CD14-positive monocyte (primary cell): Measurements from ENCODE around the gene CTXN3. TPM values are rescaled to one million over a fixed set of nuclear protein-coding genes. Genes with fewer than 3 reads are reported as not detected.

Experiments
- DNase-seq, 3 donors: peaks; one replicate each; pipeline ENCODE4 v3.0.0-alpha.2; 2011 to 2022
- H2AFZ ChIP-seq: 2 replicates; pipeline ENCODE4 v1.6.0; 2012; ENCODE audit warnings: mild to moderate bottlenecking, low read depth, low read length, inconsistent platforms; ENCODE audit not compliant: insufficient read depth, poor library complexity, severe bottlenecking
- H3K27ac ChIP-seq, 2 donors: 1 replicate in 1 of 2; 2 replicates in 1 of 2; pipeline ENCODE4 v1.5.1; 2012 to 2013; ENCODE audit warnings: low read length in 2 of 2, control low read depth in 1 of 2, inconsistent platforms in 1 of 2, low read depth in 1 of 2, mild to moderate bottlenecking in 1 of 2
- H3K27me3 ChIP-seq, 2 donors: one replicate each; pipeline versions ENCODE4 v1.6.0 to v1.6.1; 2011 to 2013; ENCODE audit warnings: low read length in 2 of 2; ENCODE audit not compliant: control insufficient read depth in 2 of 2, insufficient read depth in 2 of 2
- H3K36me3 ChIP-seq, 2 donors: replicated peaks in 1 of 2; 1 replicate in 1 of 2; 2 replicates in 1 of 2; pipeline versions ENCODE4 v1.5.1 to v1.6.1; 2012 to 2013; ENCODE audit warnings: low read length in 2 of 2, control low read depth in 1 of 2, inconsistent platforms in 1 of 2, mild to moderate bottlenecking in 1 of 2; ENCODE audit not compliant: insufficient read depth in 2 of 2, control insufficient read depth in 1 of 2
- H3K4me1 ChIP-seq, 2 donors: 1 replicate in 1 of 2; 2 replicates in 1 of 2; pipeline versions ENCODE4 v1.5.1 to v1.6.1; 2012 to 2013; ENCODE audit warnings: low read length in 2 of 2, control low read depth in 1 of 2, inconsistent platforms in 1 of 2, mild to moderate bottlenecking in 1 of 2, moderate library complexity in 1 of 2; ENCODE audit not compliant: insufficient read depth in 2 of 2, control insufficient read depth in 1 of 2
- H3K4me2 ChIP-seq: replicated peaks from 2 replicates; pipeline ENCODE3; 2012; ENCODE audit warnings: low read length, moderate library complexity, mild to moderate bottlenecking; ENCODE audit not compliant: poor library complexity, severe bottlenecking; ENCODE audit errors: extremely low read depth
- H3K4me3 ChIP-seq, 3 experiments: fragments of 200-600 bp in 1 of 3; sonication (generic) in 1 of 3; replicated peaks in 1 of 3; 1 replicate in 2 of 3; 2 replicates in 1 of 3; pipeline ENCODE4 v1.5.1; 2011 to 2013; ENCODE audit warnings: low read length in 3 of 3, mild to moderate bottlenecking in 3 of 3, control low read depth in 2 of 3, low read depth in 2 of 3, inconsistent platforms in 1 of 3, moderate library complexity in 1 of 3
- H3K79me2 ChIP-seq: 2 replicates; pipeline ENCODE4 v1.6.0; 2012; ENCODE audit warnings: mild to moderate bottlenecking, control low read depth, inconsistent platforms, low read length, moderate library complexity; ENCODE audit not compliant: insufficient read depth
- H3K9ac ChIP-seq: 2 replicates; pipeline ENCODE4 v1.6.0; 2017; ENCODE audit warnings: low read length, mild to moderate bottlenecking; ENCODE audit not compliant: insufficient read depth, poor library complexity, severe bottlenecking
- H3K9me3 ChIP-seq, 2 donors: replicated peaks in 1 of 2; 1 replicate in 1 of 2; 2 replicates in 1 of 2; pipeline versions ENCODE4 v1.5.1 to v1.6.1; 2012 to 2013; ENCODE audit warnings: low read length in 2 of 2, control low read depth in 1 of 2; ENCODE audit not compliant: control insufficient read depth in 1 of 2, insufficient read depth in 1 of 2
- H4K20me1 ChIP-seq: 2 replicates; pipeline ENCODE4 v1.6.0; 2012; ENCODE audit warnings: mild to moderate bottlenecking, low read length, control low read depth, moderate library complexity; ENCODE audit not compliant: insufficient read depth
- H3K27ac Mint-ChIP-seq, 7 donors: one replicate each; pipeline ENCODE4 v1.8.0; 2020; ENCODE audit warnings: mild to moderate bottlenecking in 7 of 7, mixed read lengths in 7 of 7, moderate library complexity in 6 of 7, inconsistent platforms in 2 of 7
- H3K27me3 Mint-ChIP-seq, 3 donors: one replicate each; pipeline ENCODE4 v1.8.0; 2021 to 2022; ENCODE audit warnings: low read depth in 3 of 3, mild to moderate bottlenecking in 3 of 3, mixed read lengths in 3 of 3, moderate library complexity in 3 of 3, inconsistent platforms in 1 of 3
- H3K36me3 Mint-ChIP-seq, 2 donors: one replicate each; pipeline ENCODE4 v1.8.0; 2020; ENCODE audit warnings: mixed read lengths in 2 of 2, inconsistent platforms in 1 of 2, mild to moderate bottlenecking in 1 of 2
- H3K4me1 Mint-ChIP-seq: one replicate; pipeline ENCODE4 v1.8.0; 2020; ENCODE audit warnings: mild to moderate bottlenecking, mixed read lengths
- H3K4me3 Mint-ChIP-seq, 2 donors: one replicate each; pipeline ENCODE4 v1.8.0; 2020; ENCODE audit warnings: mild to moderate bottlenecking in 2 of 2, mixed read lengths in 2 of 2, moderate library complexity in 1 of 2
- H3K9me3 Mint-ChIP-seq, 7 donors: one replicate each; pipeline ENCODE4 v1.8.0; 2020 to 2022; ENCODE audit warnings: mixed read lengths in 7 of 7, mild to moderate bottlenecking in 6 of 7, moderate library complexity in 6 of 7, inconsistent platforms in 2 of 7
- CTCF ChIP-seq: fragments of 200-600 bp; IDR thresholded peaks from one replicate; pipeline ENCODE4 v1.8.0; 2022; ENCODE audit warnings: antibody characterized with exemption, mild to moderate bottlenecking
- WGBS: methylation state at CpG from one replicate; pipeline ENCODE4 v1.1.5; 2013; ENCODE audit warnings: missing lambda C conversion rate; ENCODE audit not compliant: insufficient coverage; 5-methylcytosine and 5-hydroxymethylcytosine counted together
- intact Hi-C, 2 donors: fragments of 100-400 bp; cut with micrococcal nuclease; formaldehyde crosslinking; loops; one replicate each; pipeline versions ENCODE4 v1.15.0 to v1.15.1; 2023
- polyA plus RNA-seq, 3 donors: library from polyadenylated mRNA; depleted of rRNA in 1 of 3; unstranded in 2 of 3; stranded (reverse) in 1 of 3; fragments of 300-500 nt in 2 of 3; fragments of >200 nt in 1 of 3; fragmentation: Illumina TruSeq in 2 of 3; gene quantifications; 1 replicate in 2 of 3; 2 replicates in 1 of 3; pipeline ENCODE4 v1.2.3, GENCODE V29; 2012 to 2021

Gene CTXN3
- polyA plus RNA-seq, 3 donors = not detected

DNA sequence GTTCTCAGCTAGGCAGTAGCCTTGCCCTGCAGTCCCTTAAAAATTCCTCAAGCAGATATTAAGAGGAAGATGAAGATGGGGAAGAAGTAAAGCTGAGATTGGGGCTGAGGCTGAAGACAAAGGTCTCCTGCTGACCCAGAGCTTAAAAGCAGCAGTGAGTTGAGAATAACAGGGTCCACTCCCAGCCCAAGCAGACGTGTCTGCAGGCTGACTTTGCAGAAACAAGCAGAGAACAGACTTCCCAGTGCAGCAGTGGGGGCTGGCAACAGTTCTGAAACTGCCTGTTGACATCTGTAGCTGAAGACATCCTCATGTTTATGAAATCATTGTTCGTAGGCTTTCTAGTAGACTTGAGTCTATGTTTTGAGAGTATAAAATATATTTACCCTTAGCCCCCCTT is 1.1 kb downstream of the CTXN3 start:
- 0% methylated on average over 1 of the region's 2 CpGs for WGBS
- no peaks in the 10 kb centered on the region for H3K9me3 ChIP-seq
- no peak for DNase-seq

DNA sequence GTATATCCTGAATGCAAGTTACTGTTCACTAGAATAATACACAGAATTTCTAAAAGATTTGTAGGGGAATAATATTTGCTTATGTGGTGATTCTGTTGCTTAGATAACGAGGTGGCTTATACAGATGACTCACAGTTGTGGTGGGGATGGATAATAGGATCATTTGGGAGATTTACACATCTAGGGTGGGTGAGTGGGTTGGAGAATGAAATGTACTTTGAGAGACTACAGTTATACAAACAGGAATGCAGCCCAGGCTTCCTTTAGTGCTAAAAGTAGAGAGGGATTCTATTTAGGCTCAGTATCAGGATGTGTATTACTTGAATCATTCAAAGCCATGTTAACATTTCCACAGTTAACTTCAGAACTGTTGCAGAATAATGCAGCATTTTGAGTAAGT is 1.8 kb downstream of the CTXN3 start:
- intact Hi-C loops = no loop called here
- Histone ChIP-seq H3K4me3 (no peak overlapping the region), H3K27ac (no peak overlapping the region), H2AFZ (no peak overlapping the region), H3K4me2 (no peak overlapping the region), H3K9ac (no peak overlapping the region), H4K20me1 (no peaks in the 10 kb centered on the region), H3K36me3 (no peaks in the 10 kb centered on the region), H3K4me1 (no peaks in the 10 kb centered on the region), H3K79me2 (no peaks in the 10 kb centered on the region), H3K9me3 (no peaks in the 10 kb centered on the region), H3K27me3 (no peaks in the 10 kb centered on the region)
- no peak overlapping the region for H3K27ac Mint-ChIP-seq
- DNase-seq = no peak
- peaks cover 0 to 3% (median 0%) of the 10 kb centered on the region in 7 donors for H3K9me3 Mint-ChIP-seq
- H3K4me3 Mint-ChIP-seq = no peak overlapping the region
- H3K4me1 Mint-ChIP-seq = no peaks in the 10 kb centered on the region
- no peaks in the 10 kb centered on the region for H3K36me3 Mint-ChIP-seq
- peaks cover 0 to 4% (median 1%) of the 10 kb centered on the region in 3 donors for H3K27me3 Mint-ChIP-seq
- TF ChIP-seq CTCF = no peak
- no CpG with 5 or more reads among the region's 1 CpG for WGBS

More for the DNA sequence above, 1.1 kb downstream of the CTXN3 start:
- Histone ChIP-seq H3K36me3 (no peaks in the 10 kb centered on the region), H3K27ac (no peak overlapping the region), H3K4me3 (no peak overlapping the region), H4K20me1 (no peaks in the 10 kb centered on the region), H3K79me2 (no peaks in the 10 kb centered on the region), H3K27me3 (no peaks in the 10 kb centered on the region), H3K9ac (no peak overlapping the region), H2AFZ (no peak overlapping the region), H3K4me2 (no peak overlapping the region), H3K4me1 (no peaks in the 10 kb centered on the region)
- Mint-ChIP-seq H3K36me3 (no peaks in the 10 kb centered on the region), H3K4me1 (no peaks in the 10 kb centered on the region), H3K27ac (no peak overlapping the region), H3K4me3 (no peak overlapping the region), H3K27me3 (peaks cover 0 to 1% (median 1%) of the 10 kb centered on the region in 3 donors), H3K9me3 (peaks cover 0 to 3% (median 0%) of the 10 kb centered on the region in 7 donors)
- TF ChIP-seq CTCF = no peak
- intact Hi-C loops = no loop called here
